Choroid plexus epithelial cell (primary cell): ENCODE results near the gene ZNF747.

Experiments
- DNase-seq: peaks from one replicate; pipeline ENCODE4 v3.0.0-alpha.2; 2010; ENCODE audit warnings: low read depth
- H3K4me3 ChIP-seq: 2 replicates; pipeline ENCODE4 v1.5.1; 2011; ENCODE audit warnings: low read depth, mild to moderate bottlenecking, control low read depth, low read length, moderate library complexity
- TF ChIP-seq, protein P1 (sequence below): conservative IDR thresholded peaks from 2 replicates; pipeline ENCODE4 v1.5.1; 2011; ENCODE audit warnings: low read depth, mild to moderate bottlenecking, control low read depth, inconsistent platforms, low read length, moderate library complexity

The ZNF747 gene

DNA sequence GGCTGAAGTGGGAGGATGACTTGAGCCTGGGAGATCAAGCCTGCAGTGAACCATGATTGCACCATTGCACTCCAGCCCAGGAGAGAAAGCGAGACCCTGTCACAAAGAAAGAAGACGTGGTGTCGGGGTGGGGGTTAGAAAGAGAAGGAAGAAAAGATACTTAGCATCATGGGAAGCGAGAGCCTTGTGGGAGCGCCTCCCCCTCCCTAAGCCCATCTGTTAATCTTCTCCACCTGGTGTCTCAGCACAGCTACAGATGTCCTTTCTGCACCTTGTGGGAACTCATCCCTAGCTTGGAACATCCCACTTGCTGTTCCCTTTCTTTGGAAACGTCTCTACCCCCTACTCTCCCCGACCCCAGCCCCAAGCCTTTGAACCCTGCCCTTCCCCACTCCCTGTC, 30.9 kb upstream of the ZNF747 start:
- H3K4me3 ChIP-seq = no peak overlapping the region
- no peak for DNase-seq
- TF ChIP-seq, protein P1, sequence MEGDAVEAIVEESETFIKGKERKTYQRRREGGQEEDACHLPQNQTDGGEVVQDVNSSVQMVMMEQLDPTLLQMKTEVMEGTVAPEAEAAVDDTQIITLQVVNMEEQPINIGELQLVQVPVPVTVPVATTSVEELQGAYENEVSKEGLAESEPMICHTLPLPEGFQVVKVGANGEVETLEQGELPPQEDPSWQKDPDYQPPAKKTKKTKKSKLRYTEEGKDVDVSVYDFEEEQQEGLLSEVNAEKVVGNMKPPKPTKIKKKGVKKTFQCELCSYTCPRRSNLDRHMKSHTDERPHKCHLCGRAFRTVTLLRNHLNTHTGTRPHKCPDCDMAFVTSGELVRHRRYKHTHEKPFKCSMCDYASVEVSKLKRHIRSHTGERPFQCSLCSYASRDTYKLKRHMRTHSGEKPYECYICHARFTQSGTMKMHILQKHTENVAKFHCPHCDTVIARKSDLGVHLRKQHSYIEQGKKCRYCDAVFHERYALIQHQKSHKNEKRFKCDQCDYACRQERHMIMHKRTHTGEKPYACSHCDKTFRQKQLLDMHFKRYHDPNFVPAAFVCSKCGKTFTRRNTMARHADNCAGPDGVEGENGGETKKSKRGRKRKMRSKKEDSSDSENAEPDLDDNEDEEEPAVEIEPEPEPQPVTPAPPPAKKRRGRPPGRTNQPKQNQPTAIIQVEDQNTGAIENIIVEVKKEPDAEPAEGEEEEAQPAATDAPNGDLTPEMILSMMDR = no peak

DNA sequence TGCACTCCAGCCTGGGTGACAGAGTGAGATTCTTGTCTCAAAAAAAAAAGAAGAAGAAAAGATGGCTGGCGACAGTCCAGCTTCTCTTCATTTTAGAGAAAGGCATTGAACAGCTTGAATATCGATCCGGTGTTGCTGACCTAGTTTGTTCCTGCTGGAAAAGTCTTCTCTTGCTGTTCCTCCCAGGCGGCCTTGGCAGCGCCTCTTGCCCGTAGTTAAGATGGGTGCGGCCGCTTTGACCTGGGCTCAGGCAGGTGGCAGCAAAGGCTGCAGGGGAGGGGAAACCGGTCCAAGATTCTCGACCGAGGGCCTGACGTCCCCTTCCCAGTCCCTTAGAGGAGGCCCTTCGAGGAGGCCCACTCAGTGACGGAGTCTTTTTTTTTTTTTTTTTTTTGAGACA, 27.4 kb upstream of the ZNF747 start:
- DNase-seq = no peak
- TF ChIP-seq, protein P1 = no peak
- no peak overlapping the region for H3K4me3 ChIP-seq

DNA sequence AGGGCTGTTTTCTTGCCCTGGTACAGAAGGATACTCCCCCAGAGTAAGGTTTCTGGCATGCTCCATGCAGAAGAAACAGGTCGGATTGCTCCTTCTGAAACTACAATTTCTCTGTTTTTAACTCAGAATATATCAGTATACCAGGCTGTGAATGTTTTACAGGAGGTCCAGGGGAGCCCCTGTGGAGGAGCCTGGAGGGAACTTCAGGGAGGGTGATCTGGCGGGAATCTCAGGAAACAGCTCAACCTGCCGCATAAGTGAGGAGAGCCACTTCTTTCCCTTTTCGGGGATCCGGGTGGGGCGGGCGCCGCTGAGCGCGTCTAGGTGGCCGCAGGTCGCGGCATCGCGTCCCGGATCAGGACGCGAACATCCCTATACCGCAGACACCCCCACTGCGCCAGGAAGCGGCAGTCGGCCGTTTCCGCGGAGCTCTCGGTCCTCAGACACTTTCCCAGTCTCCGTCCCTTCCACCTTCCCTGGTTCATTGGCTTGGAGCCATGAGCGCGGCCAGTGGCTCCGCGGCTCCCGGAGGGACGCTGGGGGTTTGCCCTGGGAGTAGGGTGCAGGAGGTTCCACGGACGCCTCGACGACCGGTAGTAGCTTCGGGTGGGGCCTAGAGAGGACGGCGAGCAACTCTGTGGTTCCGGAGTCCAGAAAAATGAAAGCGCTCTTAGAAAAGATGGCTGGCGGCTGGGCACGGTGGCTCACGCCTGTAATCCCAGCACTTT, 26.6 kb upstream of the ZNF747 start:
- DNase-seq = no peak
- H3K4me3 ChIP-seq = peak overlapping the region; percentile 53
- TF ChIP-seq, protein P1 = no peak

DNA sequence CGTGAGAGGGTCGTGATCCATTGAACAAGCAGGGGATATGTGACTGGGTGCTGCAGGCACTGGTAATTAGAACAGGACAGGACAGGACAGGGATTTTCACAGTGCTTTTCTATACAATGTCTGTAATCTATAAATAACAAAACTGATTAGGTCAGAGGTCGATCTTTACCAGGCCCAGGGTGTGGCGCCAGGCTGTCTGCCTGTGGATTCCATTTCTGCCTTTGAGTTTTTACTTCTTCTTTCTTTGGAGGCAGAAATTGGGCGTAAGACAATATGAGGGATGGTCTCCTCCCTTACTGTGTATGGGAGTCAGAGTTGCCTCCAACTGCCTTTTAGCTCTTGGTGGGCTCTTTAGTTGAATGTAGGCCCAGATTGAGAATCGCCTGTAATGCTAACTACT, 25.0 kb upstream of the ZNF747 start:
- H3K4me3 ChIP-seq = no peak overlapping the region
- no peak for DNase-seq
- TF ChIP-seq, protein P1 = no peak

DNA sequence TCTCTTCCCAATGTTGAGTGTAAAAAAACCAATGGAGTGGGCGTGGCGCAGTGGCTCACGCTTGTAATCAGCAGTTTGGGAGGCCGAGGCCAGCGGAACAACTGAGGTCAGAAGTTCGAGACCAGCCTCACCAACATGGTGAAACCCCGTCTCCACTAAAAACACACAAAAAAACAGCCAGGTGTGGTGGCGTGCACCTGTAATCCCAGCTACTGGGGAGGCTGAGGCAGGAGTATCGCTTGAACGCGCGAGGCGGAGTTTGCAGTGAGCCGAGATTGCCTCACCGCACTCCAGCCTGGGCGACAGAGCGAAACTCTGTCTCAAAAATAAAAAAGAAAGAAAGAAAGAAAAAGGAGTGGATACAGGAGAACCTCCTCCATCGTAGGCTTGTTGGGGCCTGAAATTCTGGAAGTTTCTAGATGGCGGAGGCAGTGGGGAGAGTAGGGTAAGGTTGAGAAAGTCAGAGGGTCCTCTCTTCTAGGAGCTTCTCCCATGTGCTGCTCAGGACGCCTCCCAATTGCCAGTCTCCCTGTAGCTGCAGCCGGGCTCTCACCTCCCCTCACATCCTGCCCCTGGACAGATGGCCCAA, 24.2 kb upstream of the ZNF747 start:
- H3K4me3 ChIP-seq = peak overlapping the region; percentile 85

DNA sequence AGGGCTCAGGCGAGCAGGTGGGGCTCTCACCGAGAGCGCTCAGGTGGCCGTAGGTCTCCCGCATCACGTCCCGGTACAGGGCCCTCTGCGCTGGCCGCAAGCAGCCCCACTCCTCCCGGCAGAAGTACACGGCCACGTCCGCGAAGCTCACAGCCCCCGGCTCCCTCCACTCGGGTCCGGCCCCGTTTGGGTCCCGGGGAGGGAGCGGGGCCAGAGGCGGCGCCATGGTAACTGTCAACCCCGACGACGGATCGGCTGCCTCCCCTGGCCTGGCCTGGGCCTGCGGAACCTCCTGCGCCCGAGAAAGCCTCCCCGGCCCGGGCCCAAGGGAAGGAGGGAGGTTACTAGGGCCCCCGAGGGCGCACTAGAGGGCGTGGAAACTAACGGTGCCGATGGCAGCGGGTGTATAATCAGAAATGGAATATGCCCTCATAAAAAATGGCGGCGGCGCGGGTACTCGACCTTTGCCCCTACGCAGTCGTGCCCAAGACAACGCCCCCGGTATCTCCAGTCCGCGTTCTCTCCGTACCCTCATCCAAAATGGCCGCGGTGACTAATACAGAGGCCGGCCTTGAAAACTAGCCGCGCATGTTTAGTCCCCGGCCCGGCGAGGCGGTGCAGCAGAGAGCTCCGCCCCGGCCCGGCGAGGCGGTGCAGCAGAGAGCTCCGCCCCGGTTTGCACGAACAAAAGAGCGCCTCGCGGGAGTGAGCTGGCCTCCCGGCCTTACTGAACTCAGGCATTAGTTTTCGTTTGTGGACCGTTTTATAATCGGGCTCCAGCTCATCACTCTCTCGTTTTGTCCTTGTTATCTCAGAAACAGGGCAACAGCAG, 23.5 kb upstream of the ZNF747 start, which contains the start of gene ZNF764:
Gene ZNF764 (minus strand): TSS at position 418 of the 832 bp plus-strand sequence. CDS start 192 bp downstream, at position 226.
- peak; percentile 98 for DNase-seq
- H3K4me3 ChIP-seq = peak within 1 kb of the TSS; percentile 85
- TF ChIP-seq, protein P1 = no peak

More for the DNA sequence above, 24.2 kb upstream of the ZNF747 start:
- DNase-seq = no peak
- TF ChIP-seq, protein P1 = no peak
